ENCODE data around the gene SOST. TPM values are rescaled to one million over a fixed set of nuclear protein-coding genes. Genes with fewer than 3 reads are reported as not detected.

SOST gene
- total and polyA plus RNA-seq, 2 donors (not counting 1 experiment from before 2014, with no cell fraction given): not detected

DNA sequence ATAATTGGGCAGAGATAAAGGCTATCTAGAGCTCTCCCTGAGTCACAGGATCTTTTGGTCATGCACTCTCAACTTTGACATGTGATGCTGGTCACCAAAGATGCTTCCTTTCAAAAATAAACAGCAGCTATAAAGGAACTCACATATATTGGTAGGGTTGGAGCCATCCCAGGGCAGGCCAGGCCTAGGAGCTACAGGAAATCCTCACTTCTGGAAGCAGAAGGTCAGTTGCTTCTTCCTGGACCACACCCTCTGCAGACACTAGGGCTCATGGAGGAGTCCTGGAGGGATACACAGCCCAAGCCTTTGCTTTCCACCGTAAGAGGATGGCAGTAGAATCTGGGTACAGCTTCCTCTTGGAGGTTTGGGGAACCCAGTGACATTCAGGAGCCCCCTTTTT lies 24.6 kb downstream of the SOST start:
- H3K79me2 ChIP-seq (ENCODE audit: control insufficient read depth, insufficient read depth, low read length): no peaks in the 10 kb centered on the region
- CTCF ChIA-PET: interaction anchor here (0.8 kb wide), 1 partner anchor 39 kb away, joined by 3 read pairs; no protein-coding TSS in a partner anchor

DNA sequence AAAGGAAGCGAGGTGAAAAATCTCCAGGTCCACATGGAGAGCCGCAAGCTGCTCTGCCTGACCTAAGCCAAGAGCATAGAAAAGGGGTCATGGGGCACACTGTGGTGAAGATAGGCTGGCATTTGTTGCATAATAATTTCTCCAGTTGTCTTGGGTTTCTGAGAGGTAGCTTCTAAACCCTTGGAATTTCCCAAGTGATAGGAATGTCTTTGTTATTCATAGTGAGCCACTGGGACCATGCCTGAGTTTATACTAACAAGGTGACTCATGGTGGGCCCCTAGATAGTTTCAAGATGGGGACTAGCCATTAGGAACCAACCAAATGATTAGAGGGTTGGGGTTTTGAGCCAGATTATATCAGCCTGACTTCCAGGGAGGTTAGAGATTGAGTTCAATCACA lies 25.6 kb downstream of the SOST start:
- H3K36me3 ChIP-seq (replicated peaks in 1 of 2; ENCODE audit: control extremely low read depth in 1 of 2, control insufficient read depth in 1 of 2, extremely low read depth in 1 of 2, insufficient read depth in 2 of 2, low read length in 1 of 2): no peaks in the 10 kb centered on the region
- H3K4me2 ChIP-seq (replicated peaks; ENCODE audit: low read depth, low read length, poor library complexity, severe bottlenecking): no peak overlapping the region

More for the DNA sequence above, 24.6 kb downstream of the SOST start:
- H3K27ac Mint-ChIP-seq: no peak overlapping the region
- H3K4me3 ChIP-seq (ENCODE audit: control extremely low read depth in 1 of 5, extremely low read depth in 1 of 5, insufficient read depth in 1 of 5, low read depth in 2 of 5, low read length in 4 of 5): no peak overlapping the region
- no peak overlapping the region for H3K27ac ChIP-seq (ENCODE audit: low read length in 2 of 2)
- H3K4me2 ChIP-seq (replicated peaks; ENCODE audit: low read depth, low read length, poor library complexity, severe bottlenecking): no peak overlapping the region
- DNase-seq (no peak), ATAC-seq (ENCODE audit: low read depth) (no peak)
- H2AFZ ChIP-seq (ENCODE audit: insufficient read depth, low read depth, low read length, poor library complexity, severe bottlenecking): no peak overlapping the region
- H3K27me3 ChIP-seq (replicated peaks in 1 of 4; ENCODE audit: control extremely low read depth in 1 of 4, control insufficient read depth in 3 of 4, insufficient read depth in 4 of 4, low read length in 3 of 4): no peaks in the 10 kb centered on the region
- peaks cover 4% of the 10 kb centered on the region for H3K9me3 Mint-ChIP-seq (ENCODE audit: insufficient read depth)
- POLR2A ChIA-PET: no interaction called here
- intact Hi-C loops (cut with micrococcal nuclease): no loop called here
- 89% methylated on average over 1 of the region's 1 CpG for WGBS (ENCODE audit: insufficient coverage)
- H3K4me1 Mint-ChIP-seq: no peaks in the 10 kb centered on the region
- H3K9ac ChIP-seq (ENCODE audit: low read length): no peak overlapping the region
- no peaks in the 10 kb centered on the region for H3K4me1 ChIP-seq (ENCODE audit: control insufficient read depth in 2 of 2, insufficient read depth in 2 of 2, low read length in 2 of 2)
- H3K9me3 ChIP-seq (ENCODE audit: control extremely low read depth in 1 of 3, control insufficient read depth in 2 of 3, insufficient read depth in 1 of 3, low read length in 2 of 3): no peaks in the 10 kb centered on the region
- TF ChIP-seq, protein P1, sequence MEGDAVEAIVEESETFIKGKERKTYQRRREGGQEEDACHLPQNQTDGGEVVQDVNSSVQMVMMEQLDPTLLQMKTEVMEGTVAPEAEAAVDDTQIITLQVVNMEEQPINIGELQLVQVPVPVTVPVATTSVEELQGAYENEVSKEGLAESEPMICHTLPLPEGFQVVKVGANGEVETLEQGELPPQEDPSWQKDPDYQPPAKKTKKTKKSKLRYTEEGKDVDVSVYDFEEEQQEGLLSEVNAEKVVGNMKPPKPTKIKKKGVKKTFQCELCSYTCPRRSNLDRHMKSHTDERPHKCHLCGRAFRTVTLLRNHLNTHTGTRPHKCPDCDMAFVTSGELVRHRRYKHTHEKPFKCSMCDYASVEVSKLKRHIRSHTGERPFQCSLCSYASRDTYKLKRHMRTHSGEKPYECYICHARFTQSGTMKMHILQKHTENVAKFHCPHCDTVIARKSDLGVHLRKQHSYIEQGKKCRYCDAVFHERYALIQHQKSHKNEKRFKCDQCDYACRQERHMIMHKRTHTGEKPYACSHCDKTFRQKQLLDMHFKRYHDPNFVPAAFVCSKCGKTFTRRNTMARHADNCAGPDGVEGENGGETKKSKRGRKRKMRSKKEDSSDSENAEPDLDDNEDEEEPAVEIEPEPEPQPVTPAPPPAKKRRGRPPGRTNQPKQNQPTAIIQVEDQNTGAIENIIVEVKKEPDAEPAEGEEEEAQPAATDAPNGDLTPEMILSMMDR (IDR thresholded peaks at IDR 0.05): no peak
- TF ChIP-seq EZH2 (IDR thresholded peaks at IDR 0.05; ENCODE audit: borderline replicate concordance, insufficient read depth, low read depth, low read length, poor library complexity, severe bottlenecking): no peak
- no peaks in the 10 kb centered on the region for H3K36me3 ChIP-seq (replicated peaks in 1 of 2; ENCODE audit: control extremely low read depth in 1 of 2, control insufficient read depth in 1 of 2, extremely low read depth in 1 of 2, insufficient read depth in 2 of 2, low read length in 1 of 2)
- no peak overlapping the region for H3K4me3 Mint-ChIP-seq
- no peaks in the 10 kb centered on the region for H4K20me1 ChIP-seq (ENCODE audit: control insufficient read depth, insufficient read depth, low read length, poor library complexity, severe bottlenecking)
- peaks cover 29% of the 10 kb centered on the region for H3K27me3 Mint-ChIP-seq

More for the DNA sequence above, 25.6 kb downstream of the SOST start:
- POLR2A ChIA-PET: no interaction called here
- no peak overlapping the region for H2AFZ ChIP-seq (ENCODE audit: insufficient read depth, low read depth, low read length, poor library complexity, severe bottlenecking)
- peaks cover 4% of the 10 kb centered on the region for H3K9me3 Mint-ChIP-seq (ENCODE audit: insufficient read depth)
- no peaks in the 10 kb centered on the region for H3K79me2 ChIP-seq (ENCODE audit: control insufficient read depth, insufficient read depth, low read length)
- no peak overlapping the region for H3K4me3 Mint-ChIP-seq
- CTCF ChIA-PET: interaction anchor here (0.6 to 1.0 kb wide), 2 partner anchors 33 to 81 kb away, joined by 3 read pairs; no protein-coding TSS in a partner anchor
- no peak overlapping the region for H3K4me3 ChIP-seq (ENCODE audit: control extremely low read depth in 1 of 5, extremely low read depth in 1 of 5, insufficient read depth in 1 of 5, low read depth in 2 of 5, low read length in 4 of 5)
- no peak for DNase-seq
- no peaks in the 10 kb centered on the region for H4K20me1 ChIP-seq (ENCODE audit: control insufficient read depth, insufficient read depth, low read length, poor library complexity, severe bottlenecking)
- H3K9ac ChIP-seq (ENCODE audit: low read length): no peak overlapping the region
- no peaks in the 10 kb centered on the region for H3K9me3 ChIP-seq (ENCODE audit: control extremely low read depth in 1 of 3, control insufficient read depth in 2 of 3, insufficient read depth in 1 of 3, low read length in 2 of 3)
- H3K27me3 Mint-ChIP-seq: peaks cover 23% of the 10 kb centered on the region
- H3K4me1 Mint-ChIP-seq: no peaks in the 10 kb centered on the region
- H3K4me1 ChIP-seq (ENCODE audit: control insufficient read depth in 2 of 2, insufficient read depth in 2 of 2, low read length in 2 of 2): no peaks in the 10 kb centered on the region
- no peak overlapping the region for H3K27ac ChIP-seq (ENCODE audit: low read length in 2 of 2)
- TF ChIP-seq EZH2 (IDR thresholded peaks at IDR 0.05; ENCODE audit: borderline replicate concordance, insufficient read depth, low read depth, low read length, poor library complexity, severe bottlenecking): no peak
- TF ChIP-seq, protein P1 (IDR thresholded peaks at IDR 0.05): no peak
- intact Hi-C loops (cut with micrococcal nuclease): no loop called here
- 100% methylated on average over 1 of the region's 2 CpGs for WGBS (ENCODE audit: insufficient coverage)
- no peak overlapping the region for H3K27ac Mint-ChIP-seq
- ATAC-seq (ENCODE audit: low read depth): no peak
- H3K27me3 ChIP-seq (replicated peaks in 1 of 4; ENCODE audit: control extremely low read depth in 1 of 4, control insufficient read depth in 3 of 4, insufficient read depth in 4 of 4, low read length in 3 of 4): no peaks in the 10 kb centered on the region

Data from B cell (primary cell).